Heart left ventricle (tissue), 16 donors: ENCODE measurements around the gene AQP3. TPM values are rescaled to one million over a fixed set of nuclear protein-coding genes. Genes with fewer than 3 reads are reported as not detected.
A peak's percentile ranks its signal among the peaks of the same experiment; 100 is the strongest.

ENCODE experiments used
- ATAC-seq, 4 donors: fragments of 200-7000 bp; cut with Tn5 transposase; one replicate each; pipeline ENCODE4 v1.9.1; 2020 to 2022; ENCODE audit warnings: moderate library complexity in 4 of 4, mild to moderate bottlenecking in 3 of 4, moderate number of reproducible peaks in 1 of 4
- DNase-seq, 5 donors: peaks; one replicate each; pipeline ENCODE4 v3.0.0-alpha.2; 2020
- H3K27ac ChIP-seq, 12 donors: fragments of 200-600 bp; sonication (generic) in 4 of 12; one replicate each; pipeline versions ENCODE4 v1.5.0 to v1.8.0; 2016 to 2022; ENCODE audit warnings: mild to moderate bottlenecking in 2 of 12
- H3K27me3 ChIP-seq, 9 donors: fragments of 200-600 bp; sonication (generic) in 2 of 9; one replicate each; pipeline versions ENCODE4 v1.5.1 to v1.8.0; 2016 to 2022; ENCODE audit warnings: mild to moderate bottlenecking in 3 of 9
- H3K36me3 ChIP-seq, 9 donors: fragments of 200-600 bp; sonication (generic) in 2 of 9; one replicate each; pipeline versions ENCODE4 v1.5.0 to v1.8.0; 2018 to 2022; ENCODE audit warnings: mild to moderate bottlenecking in 2 of 9
- H3K4me1 ChIP-seq, 12 donors: fragments of 200-600 bp; sonication (generic) in 4 of 12; one replicate each; pipeline versions ENCODE4 v1.5.0 to v1.8.0; 2016 to 2022; ENCODE audit warnings: mild to moderate bottlenecking in 3 of 12
- H3K4me3 ChIP-seq, 12 donors: fragments of 200-600 bp; sonication (generic) in 4 of 12; one replicate each; pipeline versions ENCODE4 v1.5.0 to v1.8.0; 2017 to 2022; ENCODE audit warnings: mild to moderate bottlenecking in 9 of 12, moderate library complexity in 4 of 12
- H3K9me3 ChIP-seq, 12 donors: fragments of 200-600 bp; sonication (generic) in 4 of 12; one replicate each; pipeline versions ENCODE4 v1.5.0 to v1.8.0; 2016 to 2022; ENCODE audit warnings: mild to moderate bottlenecking in 1 of 12
- CTCF ChIP-seq, 12 donors: fragments of 200-600 bp; sonication (generic) in 4 of 12; IDR thresholded peaks; one replicate each; pipeline versions ENCODE4 v1.5.0 to v1.8.0; 2018 to 2022; ENCODE audit warnings: antibody characterized with exemption in 12 of 12, mild to moderate bottlenecking in 5 of 12
- POLR2A ChIP-seq, 2 donors: fragments of 450-650 bp; IDR thresholded peaks; one replicate each; pipeline ENCODE4 v1.6.1; 2017; ENCODE audit warnings: antibody characterized with exemption in 2 of 2, mild to moderate bottlenecking in 2 of 2, moderate library complexity in 2 of 2
- WGBS, 4 donors: extraction: QIAGEN DNeasy Blood & Tissue Kit in 2 of 4; methylation state at CpG; one replicate each; pipeline versions ENCODE4 v1.1.5 to v1.1.7; 2013 to 2018; 5-methylcytosine and 5-hydroxymethylcytosine counted together
- intact Hi-C, 10 donors: fragments of 100-400 bp; cut with DNase I; formaldehyde crosslinking; loops; one replicate each; pipeline versions ENCODE4 v1.11.1 to v1.14.2; 2022
- polyA plus RNA-seq, 2 donors: library from polyadenylated mRNA; stranded (reverse); fragments of 200-250 nt; gene quantifications; one replicate each; pipeline ENCODE4 v1.2.3, GENCODE V29; 2013
- total RNA-seq, 9 donors: library from RNA; depleted of rRNA in 2 of 9; stranded (reverse); fragments of >200 nt in 2 of 9; fragmentation: NEBNext Ultra II Directional in 3 of 9; extraction: Animal tissue kit (Norgen Biotek cat#: 25700) in 3 of 9; gene quantifications; one replicate each; pipeline versions ENCODE4 v1.1.0 to v1.2.4, GENCODE V29; 2016 to 2023
- donor health status: ischemic (EF 13 %, LVEDD 7.1; RV severe dilation, severe dysfunction).
- donor health status: healthy with polysubstance abuse.
- donor health status: DM: no; HTN: yes; CAD: no.
- donor health status: DM: no; HTN: no; CAD: no.
- donor health status: ischemic (EF 25% LVEDD 6.9; RV normal size, moderate dysfunction).
- donor health status: ischemic (EF 25% LVEDD 5.7; RV mildly dilated, moderate dysfunction).
- donor health status: healthy.
- donor health status: DM: yes; HTN: yes; CAD: no.
- donor health status: ischemic (EF 35%, LVEDD 5.7; RV mildly dilated, moderate dysfunction).
- donor health status: nonischemic (EF 11% LVEDD 7.7; RV severe dilation, severe dysfunction).
- donor health status: DM: yes; HTN: yes; CAD: no.
- donor health status: PGD.
- donor health status: ischemic (EF 29% LVEDD 5.4; RV normal size, mild dysfunction).
- donor health status: nonischemic (EF 23%, LVEDD 6.1; RV moderate dilation, normal function).

Gene AQP3
- total and polyA plus RNA-seq, 11 donors = 6.0 to 116 (median 13.3) TPM

- no peak for ATAC-seq
- Histone ChIP-seq H3K27me3 (no peaks in the 10 kb centered on the region), H3K4me3 (no peak overlapping the region), H3K9me3 (no peaks in the 10 kb centered on the region), H3K27ac (no peak overlapping the region), H3K4me1 (peaks cover 0 to 24% (median 18%) of the 10 kb centered on the region in 12 donors), H3K36me3 (peaks cover 9 to 60% (median 59%) of the 10 kb centered on the region in 9 donors)
- TF ChIP-seq POLR2A (IDR thresholded peaks at IDR 0.05) = no peak
- no peak for TF ChIP-seq CTCF (IDR thresholded peaks at IDR 0.05)
- 69 to 91% (median 88%) methylated on average over 2 of the region's 2 CpGs for WGBS, 4 donors
- intact Hi-C loops = no loop called here
- DNase-seq = no peak
Observed at GRCh38 chr9:33471361-33471760, 24.0 kb upstream of the AQP3 start.

GRCh38 chr9:33469891-33470290, 22.5 kb upstream of the AQP3 start:
- H3K4me3 ChIP-seq = no peak overlapping the region
- no peaks in the 10 kb centered on the region for H3K9me3 ChIP-seq
- no peaks in the 10 kb centered on the region for H3K27me3 ChIP-seq
- H3K4me1 ChIP-seq = peaks cover 0 to 24% (median 18%) of the 10 kb centered on the region in 12 donors
- DNase-seq (peak in 1 of 5 donors; percentile 14), ATAC-seq (no peak)
- peaks cover 9 to 75% (median 74%) of the 10 kb centered on the region in 9 donors for H3K36me3 ChIP-seq
- intact Hi-C loops = loop anchor here in 9 of 10 donors (5.0 to 10.0 kb wide), 7 partner anchors 55 to 185 kb away; no protein-coding TSS in a partner anchor
- no peak overlapping the region for H3K27ac ChIP-seq
- TF ChIP-seq CTCF (IDR thresholded peaks at IDR 0.05) (no peak), POLR2A (IDR thresholded peaks at IDR 0.05) (no peak)
- WGBS, 4 donors = 94 to 100% (median 98%) methylated on average over 6 of the region's 6 CpGs

GRCh38 chr9:33468797-33469621, 21.6 kb upstream of the AQP3 start:
- DNase-seq (peak in 1 of 5 donors; percentile 44), ATAC-seq (no peak)
- intact Hi-C loops = loop anchor here in 9 of 10 donors (5.0 to 10.0 kb wide), 7 partner anchors 54 to 184 kb away; no protein-coding TSS in a partner anchor
- Histone ChIP-seq H3K9me3 (no peaks in the 10 kb centered on the region), H3K36me3 (peaks cover 9 to 84% (median 83%) of the 10 kb centered on the region in 9 donors), H3K27ac (no peak overlapping the region), H3K4me3 (no peak overlapping the region), H3K27me3 (no peaks in the 10 kb centered on the region), H3K4me1 (peaks cover 0 to 19% (median 13%) of the 10 kb centered on the region in 12 donors)
- no peak for TF ChIP-seq CTCF (IDR thresholded peaks at IDR 0.05)
- TF ChIP-seq POLR2A (IDR thresholded peaks at IDR 0.05) = no peak
- WGBS, 4 donors = 96 to 97% (median 96%) methylated on average over 21 of the region's 21 CpGs

GRCh38 chr9:33468215-33468730, 20.9 kb upstream of the AQP3 start:
- Histone ChIP-seq H3K4me3 (no peak overlapping the region), H3K4me1 (peaks cover 0 to 18% (median 12%) of the 10 kb centered on the region in 12 donors), H3K36me3 (peaks cover 9 to 91% (median 90%) of the 10 kb centered on the region in 9 donors), H3K27ac (no peak overlapping the region), H3K27me3 (no peaks in the 10 kb centered on the region), H3K9me3 (no peaks in the 10 kb centered on the region)
- DNase-seq = peak in 1 of 5 donors; percentile 31
- intact Hi-C loops = loop anchor here in 9 of 10 donors (5.0 to 10.0 kb wide), 7 partner anchors 53 to 183 kb away; no protein-coding TSS in a partner anchor
- TF ChIP-seq POLR2A (IDR thresholded peaks at IDR 0.05) = no peak
- TF ChIP-seq CTCF (IDR thresholded peaks at IDR 0.05) = no peak
- WGBS, 4 donors = 82 to 93% (median 83%) methylated on average over 3 to 4 of the region's 4 CpGs
- ATAC-seq = no peak
